OCI-LY7 (cell line): ENCODE data around the gene KLRC1. TPM values are rescaled to one million over a fixed set of nuclear protein-coding genes. Genes with fewer than 3 reads are reported as not detected.
"Not testable (repeated sequence)": the region's sequence is repeated elsewhere in the genome, so short reads cannot be mapped to it uniquely, and the experiment has no call there.

Source experiments
- BruUV-seq: library from RNA; stranded (reverse); fragments of 400-500 nt; replicated peaks from 2 replicates; lab custom pipeline; 2021; lab: Mats Ljungman, UMichigan
- CTCF ChIA-PET: fragments of 300-600 bp; sonication (Branson Sonifier 250); formaldehyde crosslinking; loops from one replicate; lab custom pipeline; 2022; ENCODE audit warnings: antibody characterized with exemption; ENCODE audit not compliant: unreplicated experiment; lab: Charles Lee
- POLR2A ChIA-PET: fragments of 300-600 bp; sonication (Branson Sonifier 250); formaldehyde crosslinking; loops from one replicate; lab custom pipeline; 2022; ENCODE audit warnings: antibody characterized with exemption; lab: Charles Lee
- DNase-seq: peaks from one replicate; pipeline ENCODE4 v3.0.0-alpha.2; 2015; ENCODE audit warnings: low spot score
- H2AFZ ChIP-seq: fragments of 200-600 bp; sonication (generic), shearing (Covaris generic); 2 replicates; pipeline ENCODE4 v1.6.1; 2014; ENCODE audit warnings: mild to moderate bottlenecking, antibody characterized with exemption, low read length, moderate library complexity
- H3K27ac ChIP-seq: fragments of 200-600 bp; sonication (generic); 2 replicates; pipeline ENCODE4 v1.5.1; 2014; ENCODE audit warnings: mixed run types, low read depth, mild to moderate bottlenecking, moderate library complexity, low read length, inconsistent platforms; ENCODE audit not compliant: poor library complexity, severe bottlenecking
- H3K36me3 ChIP-seq: fragments of 200-600 bp; sonication (generic); 2 replicates; pipeline ENCODE4 v1.6.1; 2014; ENCODE audit warnings: mild to moderate bottlenecking, antibody characterized with exemption, low read length, moderate library complexity, mixed read lengths; ENCODE audit not compliant: insufficient read depth
- H3K4me1 ChIP-seq: fragments of 200-600 bp; sonication (generic); 2 replicates; pipeline ENCODE4 v1.5.1; 2014; ENCODE audit warnings: mild to moderate bottlenecking, low read length; ENCODE audit not compliant: insufficient read depth, poor library complexity, severe bottlenecking
- H3K4me2 ChIP-seq: fragments of 200-600 bp; sonication (generic); 2 replicates; pipeline ENCODE4 v1.6.1; 2014; ENCODE audit warnings: mild to moderate bottlenecking, low read length
- H3K4me3 ChIP-seq: fragments of 200-600 bp; sonication (generic); 2 replicates; pipeline ENCODE4 v1.5.1; 2014; ENCODE audit warnings: mild to moderate bottlenecking, low read depth, low read length; ENCODE audit not compliant: poor library complexity, severe bottlenecking
- H3K79me2 ChIP-seq: fragments of 200-600 bp; sonication (generic); 2 replicates; pipeline ENCODE4 v1.6.1; 2016; ENCODE audit warnings: low read depth, mild to moderate bottlenecking, low read length, moderate library complexity, mixed read lengths; ENCODE audit not compliant: insufficient read depth
- H3K9me2 ChIP-seq: fragments of 200-600 bp; sonication (generic); 2 replicates; pipeline ENCODE4 v1.6.1; 2016; ENCODE audit warnings: mild to moderate bottlenecking, low read length, mixed read lengths; ENCODE audit not compliant: insufficient read depth
- H3K9me3 ChIP-seq: fragments of 200-600 bp; sonication (generic); 2 replicates; pipeline ENCODE4 v1.6.1; 2014; ENCODE audit warnings: mild to moderate bottlenecking, mixed run types, low read length, mixed read lengths
- H4K20me1 ChIP-seq: fragments of 200-600 bp; sonication (generic); 2 replicates; pipeline ENCODE4 v1.6.1; 2014; ENCODE audit warnings: mild to moderate bottlenecking, antibody characterized with exemption, low read length, moderate library complexity, mixed read lengths; ENCODE audit not compliant: insufficient read depth
- CTCF ChIP-seq: fragments of 200-600 bp; sonication (generic); conservative IDR thresholded peaks from 2 replicates; pipeline ENCODE4 v1.5.1; 2014; ENCODE audit warnings: mild to moderate bottlenecking, antibody characterized with exemption, low read length, moderate library complexity, mixed read lengths
- EZH2phosphoT487 ChIP-seq: fragments of 200-600 bp; sonication (generic); IDR thresholded peaks from 2 replicates; pipeline ENCODE4 v1.6.1; 2018; ENCODE audit warnings: low read depth, borderline replicate concordance, mild to moderate bottlenecking, mixed run types, antibody characterized with exemption, low read length, moderate library complexity, mixed read lengths
- intact Hi-C: fragments of 100-400 bp; cut with micrococcal nuclease; formaldehyde crosslinking; loops from one replicate; pipeline ENCODE4 v1.10.0; 2022; ENCODE audit not compliant: unreplicated experiment
- total RNA-seq, 2 experiments: library from RNA; depleted of rRNA in 1 of 2; stranded (reverse); fragments of >200 nt in 1 of 2; shearing (Covaris generic) in 1 of 2; gene quantifications; 2 replicates each; pipeline ENCODE4 v1.2.3, GENCODE V29; 2014 to 2022

Gene KLRC1
- total RNA-seq, 2 experiments from 2014 or later: 0.36 to 1.2 TPM

DNA sequence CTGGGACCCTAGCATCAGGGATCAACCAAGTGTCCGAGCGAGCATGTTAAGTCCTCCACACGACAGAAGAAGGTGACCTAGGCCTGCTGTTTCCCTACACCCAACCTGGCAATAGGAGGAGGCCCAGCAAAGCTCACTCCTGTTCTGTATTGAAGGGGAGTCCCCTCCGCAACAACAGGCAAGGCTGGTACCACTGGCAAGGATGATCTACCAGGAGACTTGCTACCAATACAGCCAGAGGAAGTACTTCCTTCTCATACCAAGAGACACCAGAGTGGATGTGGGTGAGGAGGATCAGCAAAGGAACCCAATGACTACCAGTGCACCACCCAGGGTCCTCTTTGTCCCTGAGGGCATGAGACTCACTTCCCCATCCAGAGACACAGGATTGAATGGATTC is 4.9 kb downstream of the KLRC1 start:
- peak overlapping the region; percentile 58; the same call in 1 of the 2 replicates for H2AFZ ChIP-seq
- H3K4me3 ChIP-seq: no peak overlapping the region
- no TSS peak for BruUV-seq
- TF ChIP-seq EZH2phosphoT487 (no peak), CTCF (no peak)
- no peaks in the 10 kb centered on the region for H3K36me3 ChIP-seq
- no peak for DNase-seq
- H4K20me1 ChIP-seq: no peaks in the 10 kb centered on the region
- intact Hi-C loops: no loop called here
- no peaks in the 10 kb centered on the region for H3K9me3 ChIP-seq
- H3K4me2 ChIP-seq: no peak overlapping the region
- POLR2A ChIA-PET: no interaction called here
- no peaks in the 10 kb centered on the region for H3K79me2 ChIP-seq
- no peaks in the 10 kb centered on the region for H3K9me2 ChIP-seq
- CTCF ChIA-PET: no interaction called here
- no peaks in the 10 kb centered on the region for H3K4me1 ChIP-seq
- H3K27ac ChIP-seq: no peak overlapping the region

DNA sequence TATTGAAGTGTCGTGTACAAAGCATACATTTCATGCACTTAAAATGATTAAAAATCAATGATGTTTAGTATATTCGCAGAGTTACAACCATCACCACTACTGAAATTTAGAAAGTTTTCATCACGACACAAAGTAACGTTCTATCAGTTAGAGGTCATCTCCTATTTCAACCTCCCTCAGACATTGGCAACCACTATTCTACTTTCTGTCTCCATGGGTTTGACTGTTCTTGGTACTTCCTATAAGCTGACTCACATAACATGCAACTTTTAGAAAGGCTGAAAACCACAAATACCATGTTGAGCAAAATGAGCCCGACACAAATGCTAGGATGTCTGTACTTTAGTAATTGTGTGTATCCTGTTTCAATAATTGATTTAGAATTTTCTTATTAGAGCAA is 7.1 kb downstream of the KLRC1 start:
- DNase-seq, H3K27ac ChIP-seq, H3K9me2 ChIP-seq, H3K4me1 ChIP-seq, POLR2A ChIA-PET, H3K4me2 ChIP-seq, BruUV-seq, H3K79me2 ChIP-seq, H3K36me3 ChIP-seq, H2AFZ ChIP-seq, H3K9me3 ChIP-seq, H4K20me1 ChIP-seq, H3K4me3 ChIP-seq, intact Hi-C loops, CTCF ChIA-PET: not testable (repeated sequence)

DNA sequence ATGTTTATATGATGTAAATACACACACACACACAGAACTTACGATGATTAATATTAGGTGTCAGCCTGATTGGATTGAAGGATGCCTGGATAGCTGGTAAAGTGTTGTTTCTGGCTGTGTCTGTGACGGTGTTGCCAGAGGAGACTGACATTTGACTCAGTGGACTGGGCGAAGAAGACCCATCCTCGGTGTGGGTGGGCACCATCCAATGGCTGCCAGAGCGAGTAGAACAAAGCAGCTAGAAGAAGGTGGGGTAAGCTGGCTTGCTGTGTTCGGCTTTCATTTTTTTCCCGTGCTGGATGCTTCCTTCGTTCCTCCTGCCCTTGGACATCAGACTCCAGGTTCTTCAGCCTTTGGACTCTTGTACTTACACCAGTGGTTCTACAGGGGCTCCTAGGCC is 12.0 kb downstream of the KLRC1 start:
- H3K4me1 ChIP-seq, BruUV-seq, DNase-seq, H3K36me3 ChIP-seq, H3K27ac ChIP-seq, H2AFZ ChIP-seq, intact Hi-C loops, H4K20me1 ChIP-seq, CTCF ChIA-PET, H3K9me2 ChIP-seq, H3K79me2 ChIP-seq, H3K4me2 ChIP-seq, H3K4me3 ChIP-seq, H3K9me3 ChIP-seq: not testable (repeated sequence)
- POLR2A ChIA-PET: interaction anchor here (0.6 kb wide), 1 partner anchor 18 kb away, joined by 4 read pairs; no protein-coding TSS in a partner anchor

GRCh38 chr12:10439608-10440274 is 13.4 kb downstream of the KLRC1 start:
- CTCF ChIA-PET, H3K27ac ChIP-seq, H3K4me3 ChIP-seq, H2AFZ ChIP-seq, DNase-seq, H3K36me3 ChIP-seq, H3K79me2 ChIP-seq, H3K9me3 ChIP-seq, BruUV-seq, H3K4me1 ChIP-seq, H4K20me1 ChIP-seq, intact Hi-C loops, POLR2A ChIA-PET, H3K4me2 ChIP-seq, H3K9me2 ChIP-seq: not testable (repeated sequence)

- H3K36me3 ChIP-seq, DNase-seq, H3K79me2 ChIP-seq, H4K20me1 ChIP-seq, intact Hi-C loops, H3K4me3 ChIP-seq, POLR2A ChIA-PET, H3K9me2 ChIP-seq, BruUV-seq, H2AFZ ChIP-seq, H3K27ac ChIP-seq, H3K4me2 ChIP-seq, H3K9me3 ChIP-seq, H3K4me1 ChIP-seq, CTCF ChIA-PET: not testable (repeated sequence)
Observed at GRCh38 chr12:10437601-10438000, 15.6 kb downstream of the KLRC1 start.
